HepG2 (cell line): ENCODE data around the gene NANOGP8. TPM values are rescaled to one million over a fixed set of nuclear protein-coding genes. Genes with fewer than 3 reads are reported as not detected.
"Not testable (repeated sequence)": the region's sequence is repeated elsewhere in the genome, so short reads cannot be mapped to it uniquely, and the experiment has no call there.

Experiments
- ATAC-seq: fragments of 200-7000 bp; cut with Tn5 transposase; 3 replicates; pipeline ENCODE4 v1.9.1; 2020; ENCODE audit warnings: mild to moderate bottlenecking, moderate library complexity
- BruUV-seq: library from RNA; stranded (reverse); fragments of 400-500 nt; replicated peaks from 2 replicates; lab custom pipeline; 2021; lab: Mats Ljungman, UMichigan
- CTCF ChIA-PET: fragments of 300-600 bp; formaldehyde crosslinking; extraction: SDS; loops from one replicate; lab custom pipeline; 2021; ENCODE audit warnings: low total read pairs, inconsistent platforms, low intra/inter-chr PET ratio; lab: Yijun Ruan, JAX
- POLR2A ChIA-PET: fragments of 350-600 bp; sonication (Branson Sonifier 250); formaldehyde crosslinking; loops from one replicate; lab custom pipeline; 2020; ENCODE audit warnings: antibody characterized with exemption, inconsistent platforms; lab: Yijun Ruan, JAX
- DNase-seq: peaks from one replicate; pipeline ENCODE4 v3.0.0-alpha.2; 2015; ENCODE audit warnings: low spot score
- FAIRE-seq: peaks from 3 replicates; lab custom pipeline; 2011; peaks lifted over from hg19 to GRCh38; lab: Jason Lieb, UNC
- H2AFZ ChIP-seq: one replicate; pipeline ENCODE4 v1.6.1; 2011; ENCODE audit warnings: low read length, inconsistent platforms
- H3K27ac ChIP-seq: fragments of 300-600 bp; 3 replicates; pipeline ENCODE4 v1.8.0; 2011; ENCODE audit warnings: mixed run types, mild to moderate bottlenecking, mixed read lengths, low read length, inconsistent platforms; ENCODE audit not compliant: insufficient read depth; ENCODE audit errors: extremely low read length
- H3K27me3 ChIP-seq, 2 experiments: fragments of 200-600 bp in 1 of 2; 2 replicates in 1 of 2; 3 replicates in 1 of 2; pipeline versions ENCODE4 v1.6.0 to v1.8.0; 2011; ENCODE audit warnings: low read length in 2 of 2, mild to moderate bottlenecking in 2 of 2, moderate library complexity in 2 of 2, inconsistent platforms in 1 of 2; ENCODE audit not compliant: insufficient read depth in 2 of 2, control insufficient read depth in 1 of 2
- H3K36me3 ChIP-seq, 2 experiments: fragments of 200-600 bp in 1 of 2; replicated peaks in 1 of 2; 2 replicates in 1 of 2; 3 replicates in 1 of 2; pipeline versions ENCODE4 v1.5.1 to v1.8.0; 2011; ENCODE audit warnings: low read length in 2 of 2, inconsistent platforms in 1 of 2; ENCODE audit not compliant: insufficient read depth in 2 of 2, control insufficient read depth in 1 of 2
- H3K4me1 ChIP-seq: 2 replicates; pipeline ENCODE4 v1.5.1; 2012; ENCODE audit warnings: low read length, inconsistent platforms; ENCODE audit not compliant: insufficient read depth
- H3K4me2 ChIP-seq: 2 replicates; pipeline ENCODE4 v1.6.0; 2011; ENCODE audit warnings: low read depth, low read length, inconsistent platforms
- H3K4me3 ChIP-seq, 3 experiments: fragments of 200-600 bp in 1 of 3; sonication (generic), shearing (Covaris generic) in 1 of 3; replicated peaks in 1 of 3; 2 replicates each; pipeline ENCODE4 v1.5.1; 2011 to 2016; ENCODE audit warnings: low read length in 3 of 3, inconsistent platforms in 2 of 3, low read depth in 2 of 3, mild to moderate bottlenecking in 2 of 3, control low read depth in 1 of 3, mixed read lengths in 1 of 3; ENCODE audit not compliant: insufficient read depth in 1 of 3
- H3K79me2 ChIP-seq: one replicate; pipeline ENCODE4 v1.6.1; 2011; ENCODE audit warnings: low read length, inconsistent platforms; ENCODE audit not compliant: insufficient read depth
- H3K9ac ChIP-seq: 2 replicates; pipeline ENCODE4 v1.6.0; 2011; ENCODE audit warnings: mild to moderate bottlenecking, low read depth, low read length, inconsistent platforms; ENCODE audit not compliant: insufficient read depth
- H3K9me3 ChIP-seq: 2 replicates; pipeline ENCODE4 v1.5.1; 2012; ENCODE audit warnings: mild to moderate bottlenecking, low read length
- H4K20me1 ChIP-seq: 2 replicates; pipeline ENCODE4 v1.6.0; 2011; ENCODE audit warnings: inconsistent platforms, mild to moderate bottlenecking, low read length, moderate library complexity; ENCODE audit not compliant: insufficient read depth
- HNF1A ChIP-seq, 2 experiments: sonication (generic) in 1 of 2; formaldehyde crosslinking in 1 of 2; IDR thresholded peaks; 2 replicates each; pipeline versions ENCODE4 v1.4.0 to v1.6.1; 2016 to 2020; ENCODE audit warnings: borderline replicate concordance in 1 of 2, low read depth in 1 of 2, mild to moderate bottlenecking in 1 of 2, missing genetic modification reagents in 1 of 2
- WGBS: methylation state at CpG from one replicate; pipeline ENCODE4 v1.1.6; 2017; ENCODE audit warnings: low lambda C conversion rate; 5-methylcytosine and 5-hydroxymethylcytosine counted together
- in situ Hi-C: cut with HindIII; loops from 2 replicates; pipeline ENCODE4 v1.10.0; 2017; ENCODE audit warnings: low pct_unique_long_range_greater_than_20kb; ENCODE audit not compliant: extremely low pct_ligation_motif_present
- intact Hi-C: fragments of 100-400 bp; cut with micrococcal nuclease; formaldehyde crosslinking; loops from one replicate; pipeline ENCODE4 v1.10.0; 2022; ENCODE audit not compliant: unreplicated experiment
- polyA plus RNA-seq, 8 experiments: library from polyadenylated mRNA; depleted of rRNA in 3 of 8; stranded (reverse) in 7 of 8; unstranded in 1 of 8; fragments of >200 nt; fragmentation: Illumina TruSeq in 4 of 8; extraction: Trizol in 4 of 8; gene quantifications; 2 replicates each; pipeline versions ENCODE4 v1.2.1 to v1.2.3, GENCODE V29; 2011 to 2016; ENCODE audit warnings: low read depth in 4 of 8, missing spikeins in 1 of 8, mixed read lengths in 1 of 8; ENCODE audit not compliant: insufficient read depth in 1 of 8
- total RNA-seq, 5 experiments: library from RNA; depleted of rRNA; stranded (reverse); fragments of >200 nt; fragmentation: Illumina TruSeq; extraction: Trizol; gene quantifications; 2 replicates each; pipeline ENCODE4 v1.2.3, GENCODE V29; 2016; ENCODE audit warnings: low read depth in 1 of 5

Gene NANOGP8
- total and polyA plus RNA-seq, 2 of the 13 experiments (the other 11 are each of a cell fraction or from before 2014, with no cell fraction given): 0.27 TPM; not detected in 1

GRCh38 chr15:35082371-35083348 lies 2.4 kb downstream of the NANOGP8 start (continued):
- peak; percentile 72 for TF ChIP-seq HNF1A (IDR thresholded peaks at IDR 0.05; ENCODE audit: low read depth)
- peak; percentile 49; the same call in 1 of the 2 replicates for TF ChIP-seq HNF1A (CRISPR knock-in tag; IDR thresholded peaks at IDR 0.05; ENCODE audit: borderline replicate concordance)

GRCh38 chr15:35081626-35082365 lies 3.3 kb downstream of the NANOGP8 start:
- intact Hi-C loops, ATAC-seq, H3K27me3 ChIP-seq, H2AFZ ChIP-seq, H3K9me3 ChIP-seq, DNase-seq, H3K9ac ChIP-seq, H3K27ac ChIP-seq, H3K4me2 ChIP-seq, BruUV-seq, CTCF ChIA-PET, POLR2A ChIA-PET, H3K79me2 ChIP-seq, H3K4me3 ChIP-seq, H3K36me3 ChIP-seq, FAIRE-seq, H4K20me1 ChIP-seq, in situ Hi-C loops: not testable (repeated sequence)
- whole genome bisulfite sequencing: 98% methylated on average over 17 of the region's 45 CpGs
- peaks cover 13% of the 10 kb centered on the region for H3K4me1 ChIP-seq
